IPS DF 6.9 (cell line): Measurements from ENCODE around the gene MOB2.

Experiments used
- DNase-seq: peaks from one replicate; pipeline ENCODE4 v3.0.0-alpha.2; 2013; ENCODE audit warnings: low read depth, low spot score
- H3K27ac ChIP-seq: one replicate; pipeline ENCODE4 v1.5.1; 2013; ENCODE audit warnings: low read length, control low read depth
- H3K27me3 ChIP-seq: 2 replicates; pipeline ENCODE4 v1.6.1; 2013; ENCODE audit warnings: mild to moderate bottlenecking, low read length; ENCODE audit not compliant: control insufficient read depth, insufficient read depth
- H3K36me3 ChIP-seq: 2 replicates; pipeline ENCODE4 v1.6.1; 2013; ENCODE audit warnings: low read length; ENCODE audit not compliant: control insufficient read depth, insufficient read depth
- H3K4me1 ChIP-seq: 2 replicates; pipeline ENCODE4 v1.6.1; 2013; ENCODE audit warnings: low read length; ENCODE audit not compliant: control insufficient read depth, insufficient read depth
- H3K4me3 ChIP-seq: 2 replicates; pipeline ENCODE4 v1.5.1; 2013; ENCODE audit warnings: mild to moderate bottlenecking, low read length
- H3K9me3 ChIP-seq: 2 replicates; pipeline ENCODE4 v1.6.1; 2013; ENCODE audit warnings: low read length, inconsistent platforms; ENCODE audit not compliant: control insufficient read depth, insufficient read depth
- WGBS: extraction: QIAGEN DNeasy Blood & Tissue Kit; methylation state at CpG from one replicate; pipeline ENCODE4 v1.1.7; 2013; ENCODE audit warnings: mixed read lengths, missing lambda C conversion rate; ENCODE audit not compliant: insufficient read length, insufficient coverage; 5-methylcytosine and 5-hydroxymethylcytosine counted together

The MOB2 gene

GRCh38 chr11:1496761-1497095 is 10.1 kb upstream of the MOB2 start:
- H3K36me3 ChIP-seq = peaks cover 2% of the 10 kb centered on the region; the same call in 1 of the 2 replicates
- H3K4me3 ChIP-seq = no peak overlapping the region
- H3K4me1 ChIP-seq = 0 out of 2 replicates have a peak, but pooled peaks cover 1% of the 10 kb centered on the region
- H3K27me3 ChIP-seq = no peaks in the 10 kb centered on the region
- WGBS = no CpG with 5 or more reads among the region's 3 CpGs
- DNase-seq = no peak
- no peaks in the 10 kb centered on the region for H3K9me3 ChIP-seq
- no peak overlapping the region for H3K27ac ChIP-seq

- H3K36me3 ChIP-seq = peaks cover 2% of the 10 kb centered on the region; the same call in 1 of the 2 replicates
- DNase-seq = no peak
- WGBS = no CpG with 5 or more reads among the region's 9 CpGs
- H3K4me1 ChIP-seq = 0 out of 2 replicates have a peak, but pooled peaks cover 1% of the 10 kb centered on the region
- no peak overlapping the region for H3K27ac ChIP-seq
- no peaks in the 10 kb centered on the region for H3K9me3 ChIP-seq
- no peak overlapping the region for H3K4me3 ChIP-seq
- H3K27me3 ChIP-seq = no peaks in the 10 kb centered on the region
Observed at GRCh38 chr11:1496091-1496760, 9.6 kb upstream of the MOB2 start.

- WGBS = no CpG with 5 or more reads among the region's 3 CpGs
- DNase-seq = no peak
- Histone ChIP-seq H3K4me1 (0 out of 2 replicates have a peak, but pooled peaks cover 1% of the 10 kb centered on the region), H3K27ac (no peak overlapping the region), H3K9me3 (no peaks in the 10 kb centered on the region), H3K36me3 (peaks cover 2% of the 10 kb centered on the region; the same call in 1 of the 2 replicates), H3K27me3 (no peaks in the 10 kb centered on the region), H3K4me3 (no peak overlapping the region)
Observed at GRCh38 chr11:1494650-1495049, 8.1 kb upstream of the MOB2 start.

GRCh38 chr11:1493650-1494244 is 7.2 kb upstream of the MOB2 start:
- H3K36me3 ChIP-seq = no peaks in the 10 kb centered on the region
- DNase-seq = no peak
- no peaks in the 10 kb centered on the region for H3K27me3 ChIP-seq
- no peak overlapping the region for H3K4me3 ChIP-seq
- 0 out of 2 replicates have a peak, but pooled peaks cover 1% of the 10 kb centered on the region for H3K4me1 ChIP-seq
- H3K9me3 ChIP-seq = no peaks in the 10 kb centered on the region
- H3K27ac ChIP-seq = no peak overlapping the region
- no CpG with 5 or more reads among the region's 3 CpGs for WGBS

GRCh38 chr11:1491379-1491778 is 4.8 kb upstream of the MOB2 start:
- Histone ChIP-seq H3K4me1 (peaks cover 2% of the 10 kb centered on the region; the same call in 1 of the 2 replicates), H3K36me3 (no peaks in the 10 kb centered on the region), H3K27me3 (no peaks in the 10 kb centered on the region), H3K4me3 (no peak overlapping the region), H3K27ac (no peak overlapping the region), H3K9me3 (no peaks in the 10 kb centered on the region)
- DNase-seq = no peak
- no CpG with 5 or more reads among the region's 12 CpGs for WGBS

GRCh38 chr11:1490651-1491050 is 4.1 kb upstream of the MOB2 start:
- Histone ChIP-seq H3K4me1 (peaks cover 5% of the 10 kb centered on the region; the same call in 1 of the 2 replicates), H3K4me3 (no peak overlapping the region), H3K27me3 (no peaks in the 10 kb centered on the region), H3K9me3 (no peaks in the 10 kb centered on the region), H3K27ac (no peak overlapping the region), H3K36me3 (no peaks in the 10 kb centered on the region; the same call in 1 of the 2 replicates)
- no CpG with 5 or more reads among the region's 7 CpGs for WGBS
- no peak for DNase-seq

GRCh38 chr11:1488575-1489180 is 2.1 kb upstream of the MOB2 start:
- no CpG with 5 or more reads among the region's 20 CpGs for WGBS
- Histone ChIP-seq H3K9me3 (no peaks in the 10 kb centered on the region), H3K4me1 (peaks cover 5% of the 10 kb centered on the region; the same call in 1 of the 2 replicates)

GRCh38 chr11:1487851-1488574 is 1.4 kb upstream of the MOB2 start:
- WGBS = no CpG with 5 or more reads among the region's 23 CpGs
- Histone ChIP-seq H3K9me3 (no peaks in the 10 kb centered on the region), H3K4me1 (peaks cover 5% of the 10 kb centered on the region; the same call in 1 of the 2 replicates), H3K27ac (no peak overlapping the region), H3K27me3 (no peaks in the 10 kb centered on the region), H3K36me3 (no peaks in the 10 kb centered on the region; the same call in 1 of the 2 replicates), H3K4me3 (no peak overlapping the region)
- no peak for DNase-seq

More at GRCh38 chr11:1488575-1489180, 2.1 kb upstream of the MOB2 start:
- no peak overlapping the region for H3K27ac ChIP-seq
- H3K36me3 ChIP-seq = no peaks in the 10 kb centered on the region; the same call in 1 of the 2 replicates
- H3K27me3 ChIP-seq = no peaks in the 10 kb centered on the region
- no peak overlapping the region for H3K4me3 ChIP-seq
- no peak for DNase-seq

- H3K9me3 ChIP-seq = no peaks in the 10 kb centered on the region
- no peaks in the 10 kb centered on the region; the same call in 1 of the 2 replicates for H3K36me3 ChIP-seq
- DNase-seq = no peak
- H3K27ac ChIP-seq = no peak overlapping the region
- no peak overlapping the region for H3K4me3 ChIP-seq
- WGBS = no CpG with 5 or more reads among the region's 21 CpGs
- H3K4me1 ChIP-seq = peaks cover 5% of the 10 kb centered on the region; the same call in 1 of the 2 replicates
- H3K27me3 ChIP-seq = no peaks in the 10 kb centered on the region
Observed at GRCh38 chr11:1487091-1487850, 692 bp upstream of the MOB2 start.
